ENCODE results near the gene CELA1.

The CELA1 gene

GRCh38 chr12:51346581-51346980 is at the start of gene CELA1:
Gene CELA1, minus strand, starts transcription at chr12:51346679. Its CDS starts 41 bp downstream, at chr12:51346638.
- no peak for DNase-seq

- DNase-seq = peak; percentile 93
Measured at GRCh38 chr12:51395283-51396230, 49.1 kb upstream of the CELA1 start.

GRCh38 chr12:51393676-51394545 is 47.4 kb upstream of the CELA1 start:
- peak; percentile 64 for DNase-seq

- DNase-seq = peak; percentile 70
Measured at GRCh38 chr12:51392556-51393237, 46.2 kb upstream of the CELA1 start.

GRCh38 chr12:51391283-51392123 is 45.0 kb upstream of the CELA1 start, which contains the start of gene GALNT6:
Gene GALNT6, minus strand, starts transcription at chr12:51391406. Its CDS starts 11,625 bp downstream, at chr12:51379781.
- DNase-seq = peak; percentile 82

- no peak for DNase-seq
Measured at GRCh38 chr12:51390891-51391282, 44.4 kb upstream of the CELA1 start.

- DNase-seq = no peak
Measured at GRCh38 chr12:51390457-51390856, 44.0 kb upstream of the CELA1 start.

GRCh38 chr12:51389302-51389999 is 43.0 kb upstream of the CELA1 start:
- peak; percentile 85 for DNase-seq

- DNase-seq = no peak
Measured at GRCh38 chr12:51388846-51389245, 42.4 kb upstream of the CELA1 start.

- DNase-seq = peak; percentile 89
Measured at GRCh38 chr12:51388069-51388799, 41.8 kb upstream of the CELA1 start.

- DNase-seq = no peak
Measured at GRCh38 chr12:51386351-51386750, 39.9 kb upstream of the CELA1 start.

- DNase-seq = no peak
Measured at GRCh38 chr12:51383269-51383905, 36.9 kb upstream of the CELA1 start.

- DNase-seq = no peak
Measured at GRCh38 chr12:51382173-51382572, 35.7 kb upstream of the CELA1 start.

- no peak for DNase-seq
Measured at GRCh38 chr12:51381226-51382079, 35.0 kb upstream of the CELA1 start.

GRCh38 chr12:51379571-51379970 is 33.1 kb upstream of the CELA1 start:
- DNase-seq = no peak

- DNase-seq = peak; percentile 75
Measured at GRCh38 chr12:51378749-51379148, 32.3 kb upstream of the CELA1 start.

GRCh38 chr12:51377099-51377984 is 30.9 kb upstream of the CELA1 start:
- no peak for DNase-seq

GRCh38 chr12:51374856-51375255 is 28.4 kb upstream of the CELA1 start:
- no peak for DNase-seq
